Activated CD8-positive, alpha-beta memory T cell treated with anti-CD3 and anti-CD28 coated beads for 36 hours (primary cell): ENCODE data around the gene IGSF8. TPM values are rescaled to one million over a fixed set of nuclear protein-coding genes. Genes with fewer than 3 reads are reported as not detected.

ENCODE experiments used
- CTCF ChIA-PET: fragments of 350-600 bp; sonication (Branson Sonifier 250); formaldehyde crosslinking; loops from one replicate; lab custom pipeline; 2021; ENCODE audit warnings: antibody characterized with exemption; lab: Charles Lee
- POLR2A ChIA-PET: fragments of 350-600 bp; sonication (Branson Sonifier 250); formaldehyde crosslinking; loops from one replicate; lab custom pipeline; 2021; ENCODE audit warnings: antibody characterized with exemption; lab: Charles Lee
- total RNA-seq, 2 experiments: library from RNA; stranded (reverse); gene quantifications; one replicate each; pipeline ENCODE4 v1.2.3, GENCODE V29; 2021

Gene IGSF8, protein sequence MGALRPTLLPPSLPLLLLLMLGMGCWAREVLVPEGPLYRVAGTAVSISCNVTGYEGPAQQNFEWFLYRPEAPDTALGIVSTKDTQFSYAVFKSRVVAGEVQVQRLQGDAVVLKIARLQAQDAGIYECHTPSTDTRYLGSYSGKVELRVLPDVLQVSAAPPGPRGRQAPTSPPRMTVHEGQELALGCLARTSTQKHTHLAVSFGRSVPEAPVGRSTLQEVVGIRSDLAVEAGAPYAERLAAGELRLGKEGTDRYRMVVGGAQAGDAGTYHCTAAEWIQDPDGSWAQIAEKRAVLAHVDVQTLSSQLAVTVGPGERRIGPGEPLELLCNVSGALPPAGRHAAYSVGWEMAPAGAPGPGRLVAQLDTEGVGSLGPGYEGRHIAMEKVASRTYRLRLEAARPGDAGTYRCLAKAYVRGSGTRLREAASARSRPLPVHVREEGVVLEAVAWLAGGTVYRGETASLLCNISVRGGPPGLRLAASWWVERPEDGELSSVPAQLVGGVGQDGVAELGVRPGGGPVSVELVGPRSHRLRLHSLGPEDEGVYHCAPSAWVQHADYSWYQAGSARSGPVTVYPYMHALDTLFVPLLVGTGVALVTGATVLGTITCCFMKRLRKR
- 10 to 100 TPM; 43.8 to 45.7 TPM for total RNA-seq

- POLR2A ChIA-PET = interaction anchor here (1.1 to 1.5 kb wide), 2 partner anchors 164 to 193 kb away, joined by 3 to 6 read pairs; partner anchors contain the start of gene DCAF8
- CTCF ChIA-PET = interaction anchor here (0.6 to 4.8 kb wide), 12 partner anchors 10 to 193 kb away, joined by 3 to 33 read pairs (median 4); partner anchors contain the start of gene PEA15
These were observed at the start of gene IGSF8 for GRCh38 chr1:160097911-160098851. IGSF8 (minus strand) TSS chr1:160098619; CDS start chr1:160098472, 147 bp downstream.

DNA sequence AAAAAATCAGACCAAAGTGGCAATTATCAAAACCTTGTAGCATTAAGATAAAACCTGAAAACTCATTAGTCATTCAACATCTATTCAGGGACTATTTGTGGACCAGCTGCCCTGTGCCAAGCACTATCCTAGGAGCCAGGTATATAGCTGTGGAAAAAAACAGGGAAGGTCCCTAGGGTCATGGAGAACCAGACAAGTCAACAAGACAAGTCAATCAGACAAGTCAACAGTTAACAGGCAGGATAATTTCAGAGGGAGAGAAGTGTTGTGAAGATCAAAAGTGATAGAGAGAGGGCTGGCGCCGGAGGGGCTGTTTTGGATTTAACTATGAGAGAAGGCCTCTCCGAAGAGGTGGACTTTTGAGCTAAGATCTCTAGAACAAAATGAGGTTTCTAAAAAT lies 49.7 kb upstream of the IGSF8 start:
- ChIA-PET CTCF (no interaction called here), POLR2A (no interaction called here)

- ChIA-PET POLR2A (no interaction called here), CTCF (no interaction called here)
These were observed 47.7 kb upstream of the IGSF8 start for GRCh38 chr1:160146107-160146506.

GRCh38 chr1:160144921-160145320 lies 46.5 kb upstream of the IGSF8 start:
- ChIA-PET CTCF (no interaction called here), POLR2A (no interaction called here)

DNA sequence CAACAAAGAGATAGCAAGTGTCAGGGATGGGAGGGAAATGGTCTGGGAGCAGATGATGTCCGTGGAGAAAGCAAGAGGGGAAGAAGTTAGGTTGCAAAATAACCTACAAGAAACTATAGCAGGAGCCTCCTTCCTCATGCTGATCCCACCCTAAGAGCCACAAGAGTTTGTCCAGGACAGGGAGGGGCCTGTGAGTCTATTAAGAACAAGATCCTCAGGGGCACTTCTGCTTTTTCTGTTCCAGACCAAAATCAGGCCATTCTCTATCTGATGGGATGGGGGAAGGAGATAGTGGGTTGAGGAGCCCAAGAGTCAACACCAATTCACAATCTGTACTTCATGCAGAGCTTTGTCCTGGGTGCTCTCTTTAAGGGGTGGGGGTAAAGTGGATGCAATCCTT lies 45.3 kb upstream of the IGSF8 start:
- POLR2A ChIA-PET = no interaction called here

GRCh38 chr1:160139840-160140239 lies 41.4 kb upstream of the IGSF8 start:
- POLR2A ChIA-PET = no interaction called here

More for the DNA sequence above, 45.3 kb upstream of the IGSF8 start:
- CTCF ChIA-PET = no interaction called here

DNA sequence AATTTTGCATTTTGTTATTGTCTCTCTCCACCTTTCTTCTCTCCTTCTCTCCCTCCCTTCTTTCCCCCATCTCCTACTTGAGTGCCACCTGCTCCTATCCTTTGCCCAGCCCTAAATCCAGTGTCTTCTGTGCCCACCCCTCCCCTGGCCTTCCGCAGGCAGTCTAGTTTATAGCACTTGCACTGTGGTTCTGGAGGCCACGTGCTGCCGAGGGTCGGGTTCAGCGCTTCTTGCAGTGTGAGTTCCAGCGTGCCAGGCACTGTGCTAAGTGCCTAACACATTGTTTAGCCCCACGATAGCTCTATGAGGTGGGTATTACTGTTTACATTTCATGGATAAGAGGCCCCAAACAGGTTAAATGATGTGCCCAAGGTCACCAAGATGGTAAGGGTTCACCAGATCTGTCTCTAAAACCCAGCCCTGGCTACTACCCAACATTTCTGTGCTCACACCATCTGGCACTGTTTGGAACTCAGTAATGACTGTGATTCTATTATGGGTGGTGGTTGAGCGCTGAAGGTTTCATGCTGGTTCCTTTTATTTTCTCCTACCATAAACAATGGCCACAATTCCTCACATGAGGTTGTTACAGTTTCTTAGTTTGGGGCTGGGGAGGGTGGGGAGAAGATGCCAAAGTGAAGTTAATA lies 38.9 kb upstream of the IGSF8 start:
- ChIA-PET POLR2A (no interaction called here), CTCF (no interaction called here)

More at GRCh38 chr1:160139840-160140239, 41.4 kb upstream of the IGSF8 start:
- CTCF ChIA-PET = no interaction called here

DNA sequence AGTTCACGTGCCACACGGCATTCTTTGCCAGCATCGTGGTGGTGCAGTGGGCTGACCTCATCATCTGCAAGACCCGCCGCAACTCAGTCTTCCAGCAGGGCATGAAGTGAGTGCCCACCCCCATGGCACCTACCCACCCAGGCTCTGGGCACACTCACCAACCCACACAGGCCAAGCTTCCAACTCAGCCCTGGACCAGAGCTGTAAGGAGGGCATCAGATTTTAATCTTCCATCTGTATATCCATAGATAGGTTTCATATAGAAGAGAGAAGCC lies 38.4 kb upstream of the IGSF8 start:
- ChIA-PET POLR2A (no interaction called here), CTCF (no interaction called here)

DNA sequence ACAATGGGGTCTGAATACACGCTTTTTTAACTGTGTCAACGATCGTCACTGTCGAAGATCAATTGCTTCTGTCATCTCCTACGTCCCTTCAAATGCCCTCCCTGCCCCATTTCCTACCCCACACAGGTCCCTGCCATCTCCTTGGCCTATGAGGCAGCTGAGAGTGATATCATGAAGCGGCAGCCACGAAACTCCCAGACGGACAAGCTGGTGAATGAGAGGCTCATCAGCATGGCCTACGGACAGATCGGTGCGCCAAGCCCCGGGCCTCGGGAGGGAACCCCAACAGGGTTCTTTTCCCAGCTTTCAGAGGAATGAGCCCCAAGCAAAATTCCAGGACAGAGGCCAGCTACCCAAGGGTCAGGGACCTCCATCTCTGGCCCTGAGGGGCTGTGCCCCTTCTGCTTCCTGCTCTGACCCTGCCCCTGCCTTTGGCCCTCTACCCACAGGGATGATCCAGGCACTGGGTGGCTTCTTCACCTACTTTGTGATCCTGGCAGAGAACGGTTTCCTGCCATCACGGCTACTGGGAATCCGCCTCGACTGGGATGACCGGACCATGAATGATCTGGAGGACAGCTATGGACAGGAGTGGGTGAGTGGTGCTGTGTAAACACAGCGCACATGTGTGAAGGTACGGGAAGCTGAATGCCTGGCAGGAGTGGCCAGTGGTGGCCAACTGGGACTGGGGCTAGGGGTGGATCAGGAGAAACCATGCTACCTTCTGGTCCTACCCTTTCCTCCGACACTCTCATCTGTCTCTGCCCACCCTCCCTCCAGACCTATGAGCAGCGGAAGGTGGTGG lies 37.9 kb upstream of the IGSF8 start:
- POLR2A ChIA-PET = no interaction called here
- CTCF ChIA-PET = no interaction called here

- ChIA-PET POLR2A (no interaction called here), CTCF (no interaction called here)
These were observed 36.6 kb upstream of the IGSF8 start for GRCh38 chr1:160134791-160135572.

DNA sequence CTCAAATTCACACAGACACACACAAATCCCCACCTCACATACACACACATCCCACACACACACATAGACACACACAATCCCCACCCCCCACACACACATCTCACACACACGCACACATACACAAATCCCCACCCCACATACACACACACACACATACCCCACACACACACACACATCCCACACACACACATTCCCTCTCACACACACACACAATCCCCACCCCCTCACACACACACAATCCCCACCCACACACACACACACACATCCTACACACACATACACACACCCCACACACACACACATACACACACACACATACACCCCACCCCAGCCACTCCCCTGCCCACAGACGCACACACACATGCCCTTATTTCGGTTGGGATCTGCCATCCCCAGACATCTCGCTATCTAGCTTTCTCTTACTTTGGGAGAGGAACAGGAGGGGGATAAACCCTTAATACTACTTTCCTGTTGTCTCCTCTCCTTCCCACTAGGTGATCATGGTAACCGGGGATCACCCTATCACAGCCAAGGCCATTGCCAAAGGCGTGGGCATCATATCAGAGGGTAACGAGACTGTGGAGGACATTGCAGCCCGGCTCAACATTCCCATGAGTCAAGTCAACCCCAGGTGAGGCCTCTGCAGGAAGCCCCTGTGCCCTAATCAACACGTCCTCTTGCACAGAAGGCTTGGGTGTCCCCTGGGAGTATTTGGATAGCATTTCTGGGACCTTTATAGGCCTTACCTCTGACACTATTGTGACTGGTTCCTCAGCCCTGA lies 35.8 kb upstream of the IGSF8 start:
- ChIA-PET CTCF (no interaction called here), POLR2A (no interaction called here)

DNA sequence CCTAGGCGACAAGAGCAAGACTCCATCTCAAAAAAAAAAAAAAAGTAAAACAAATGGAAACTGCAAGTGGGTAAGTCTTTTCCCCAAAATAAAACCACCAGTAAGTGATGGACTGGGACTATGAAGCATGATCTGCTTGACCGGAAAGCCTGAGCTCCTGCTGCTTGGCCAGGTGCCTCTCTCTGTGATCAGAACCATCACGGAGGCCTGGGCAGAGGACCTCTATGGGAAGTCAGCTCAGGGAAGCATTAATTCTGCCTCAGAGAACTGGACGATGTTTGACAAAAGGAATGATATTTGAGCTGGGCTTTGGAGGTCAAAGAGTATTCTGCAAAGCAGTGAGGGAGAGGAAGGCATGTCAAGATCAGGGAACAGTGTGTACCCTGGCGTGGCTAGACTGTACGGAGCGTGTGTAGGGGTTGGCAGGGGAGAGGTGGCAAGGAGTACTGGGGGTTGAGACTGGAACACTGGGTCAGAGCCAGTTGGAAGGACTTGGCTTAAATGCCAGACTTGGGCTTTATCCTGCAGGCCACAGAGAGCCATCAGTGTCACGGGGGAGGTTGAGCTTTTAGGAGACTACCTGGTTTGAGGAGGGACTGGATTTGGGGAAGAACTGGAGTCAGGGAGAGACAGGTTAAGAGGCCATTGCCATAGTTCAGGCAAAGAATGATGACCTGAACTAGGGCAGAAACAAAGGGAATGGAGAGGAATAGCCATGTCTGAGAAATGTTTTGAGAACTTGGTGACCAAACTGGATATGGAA lies 33.6 kb upstream of the IGSF8 start:
- CTCF ChIA-PET = interaction anchor here (0.7 kb wide), 1 partner anchor 9 kb away, joined by 3 read pairs; no protein-coding TSS in a partner anchor
- POLR2A ChIA-PET = no interaction called here

DNA sequence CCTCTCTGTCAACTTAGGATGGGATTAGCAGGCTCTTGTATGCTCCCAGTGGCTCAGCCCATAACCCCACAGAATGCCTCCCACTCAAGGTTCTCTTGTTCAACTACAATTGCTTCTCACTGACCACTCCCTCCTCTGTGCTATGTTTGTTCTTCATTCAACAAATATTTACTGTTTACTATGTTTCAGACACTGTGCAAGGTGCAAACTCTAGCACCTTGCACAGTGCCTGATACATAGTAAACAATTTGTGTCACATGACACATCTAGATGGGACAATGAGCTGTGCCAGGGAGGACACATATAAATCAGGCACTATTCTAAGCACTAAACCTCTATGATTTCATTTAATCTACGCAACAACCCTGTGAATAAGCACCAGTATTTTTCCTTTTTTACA lies 32.5 kb upstream of the IGSF8 start:
- CTCF ChIA-PET = interaction anchor here (0.7 kb wide), 1 partner anchor 10 kb away, joined by 3 read pairs; no protein-coding TSS in a partner anchor
- POLR2A ChIA-PET = no interaction called here

- ChIA-PET CTCF (no interaction called here), POLR2A (no interaction called here)
These were observed 32.1 kb upstream of the IGSF8 start for GRCh38 chr1:160130486-160130885.

DNA sequence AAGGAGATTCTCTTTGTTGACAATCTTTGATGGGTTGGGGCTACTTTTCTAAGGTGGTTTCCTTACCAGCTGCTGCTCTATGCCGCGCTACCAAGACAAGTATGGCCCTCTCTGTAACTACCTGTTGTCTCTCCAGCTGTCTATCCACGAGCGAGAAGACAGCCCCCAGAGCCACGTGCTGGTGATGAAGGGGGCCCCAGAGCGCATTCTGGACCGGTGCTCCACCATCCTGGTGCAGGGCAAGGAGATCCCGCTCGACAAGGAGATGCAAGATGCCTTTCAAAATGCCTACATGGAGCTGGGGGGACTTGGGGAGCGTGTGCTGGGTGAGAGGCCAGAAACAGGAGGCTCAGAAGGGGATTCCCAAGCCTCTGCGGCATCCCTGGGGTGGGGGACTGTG lies 31.5 kb upstream of the IGSF8 start:
- ChIA-PET POLR2A (no interaction called here), CTCF (no interaction called here)

DNA sequence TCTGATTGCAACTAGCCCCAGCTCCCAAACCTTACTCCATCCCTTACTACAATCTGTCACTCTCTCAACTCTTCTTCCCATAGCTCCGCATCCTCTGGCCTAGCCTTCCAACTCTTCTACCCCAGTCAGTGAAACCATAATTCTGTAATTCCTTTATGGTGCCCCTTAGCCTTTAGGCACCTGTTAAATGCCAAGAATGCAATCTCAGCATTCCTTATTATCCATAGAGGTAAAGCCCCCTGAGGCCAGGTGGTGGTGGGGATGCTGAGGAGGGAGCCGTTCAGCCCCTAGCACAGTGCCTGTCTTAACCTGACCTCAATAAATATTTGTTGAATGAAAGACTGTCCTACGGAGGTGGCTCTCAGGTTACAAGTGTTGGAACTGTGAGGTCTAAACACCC lies 31.1 kb upstream of the IGSF8 start:
- CTCF ChIA-PET = no interaction called here
- POLR2A ChIA-PET = no interaction called here
